Neural progenitor cell (in vitro differentiated cells): ENCODE data around the gene BCL10. TPM values are rescaled to one million over a fixed set of nuclear protein-coding genes. Genes with fewer than 3 reads are reported as not detected.

Experiments used
- DNase-seq: peaks from one replicate; pipeline ENCODE4 v3.0.0-alpha.2; 2016; ENCODE audit warnings: low spot score
- H2AFZ ChIP-seq: fragments of 200-600 bp; sonication (generic); replicated peaks from 2 replicates; pipeline ENCODE4 v1.6.1; 2016; ENCODE audit warnings: antibody characterized with exemption
- H3F3A ChIP-seq: fragments of 200-600 bp; sonication (generic); 2 replicates; pipeline ENCODE4 v1.6.1; 2016; ENCODE audit warnings: antibody characterized with exemption, low read depth
- H3K27ac ChIP-seq: fragments of 200-600 bp; sonication (generic); 2 replicates; pipeline ENCODE4 v1.5.1; 2016; ENCODE audit warnings: mild to moderate bottlenecking
- H3K27me3 ChIP-seq: fragments of 200-600 bp; sonication (generic); 2 replicates; pipeline ENCODE4 v1.6.1; 2016; ENCODE audit warnings: mild to moderate bottlenecking, moderate library complexity
- H3K36me3 ChIP-seq: fragments of 200-600 bp; sonication (generic); 2 replicates; pipeline ENCODE4 v1.5.1; 2016
- H3K4me1 ChIP-seq: fragments of 200-600 bp; sonication (generic); 2 replicates; pipeline ENCODE4 v1.6.1; 2016; ENCODE audit warnings: mixed run types
- H3K4me2 ChIP-seq: fragments of 200-600 bp; sonication (generic); 2 replicates; pipeline ENCODE4 v1.6.1; 2016
- H3K4me3 ChIP-seq: fragments of 200-600 bp; sonication (generic); 2 replicates; pipeline ENCODE4 v1.5.1; 2016
- H3K79me2 ChIP-seq: fragments of 200-600 bp; sonication (generic); 2 replicates; pipeline ENCODE4 v1.6.1; 2016; ENCODE audit warnings: low read depth
- H3K9ac ChIP-seq: fragments of 200-600 bp; sonication (generic); 2 replicates; pipeline ENCODE4 v1.6.1; 2016
- H3K9me3 ChIP-seq: fragments of 200-600 bp; sonication (generic); 2 replicates; pipeline ENCODE4 v1.5.1; 2016; ENCODE audit warnings: low read depth
- H4K20me1 ChIP-seq: fragments of 200-600 bp; sonication (generic); 2 replicates; pipeline ENCODE4 v1.6.1; 2016; ENCODE audit warnings: low read depth
- H3K27ac Mint-ChIP-seq: 3 replicates; pipeline ENCODE4 v1.8.0; 2021; ENCODE audit warnings: mixed read lengths
- H3K27me3 Mint-ChIP-seq: 2 replicates; pipeline ENCODE4 v1.8.0; 2022; ENCODE audit warnings: low read depth, mild to moderate bottlenecking, inconsistent platforms, moderate library complexity, mixed read lengths; ENCODE audit not compliant: insufficient read depth
- H3K36me3 Mint-ChIP-seq: 3 replicates; pipeline ENCODE4 v1.8.0; 2021; ENCODE audit warnings: mixed read lengths
- H3K4me1 Mint-ChIP-seq: 3 replicates; pipeline ENCODE4 v1.8.0; 2021; ENCODE audit warnings: mixed read lengths
- H3K4me3 Mint-ChIP-seq: 3 replicates; pipeline ENCODE4 v1.8.0; 2021; ENCODE audit warnings: mild to moderate bottlenecking, moderate library complexity, mixed read lengths
- H3K9me3 Mint-ChIP-seq: 3 replicates; pipeline ENCODE4 v1.8.0; 2020; ENCODE audit warnings: mixed read lengths
- EZH2 ChIP-seq: fragments of 200-600 bp; sonication (generic); IDR thresholded peaks from 2 replicates; pipeline ENCODE4 v1.6.1; 2017; ENCODE audit warnings: antibody characterized with exemption, mild to moderate bottlenecking, moderate library complexity
- EZH2phosphoT487 ChIP-seq: fragments of 200-600 bp; sonication (generic); IDR thresholded peaks from 2 replicates; pipeline ENCODE4 v1.6.1; 2017; ENCODE audit warnings: antibody characterized with exemption
- total RNA-seq: library from RNA; depleted of rRNA; stranded (reverse); fragments of >200 nt; gene quantifications from 2 replicates; pipeline ENCODE4 v1.2.3, GENCODE V29; 2015; ENCODE audit warnings: low replicate concordance
- TF ChIP-seq, protein P1 (sequence below): fragments of 200-600 bp; sonication (generic); IDR thresholded peaks from 2 replicates; pipeline ENCODE4 v1.5.1; 2017; ENCODE audit warnings: antibody characterized with exemption, mild to moderate bottlenecking

Gene BCL10
- total RNA-seq, 1 donor from 2014 or later: 28.2 TPM

DNA sequence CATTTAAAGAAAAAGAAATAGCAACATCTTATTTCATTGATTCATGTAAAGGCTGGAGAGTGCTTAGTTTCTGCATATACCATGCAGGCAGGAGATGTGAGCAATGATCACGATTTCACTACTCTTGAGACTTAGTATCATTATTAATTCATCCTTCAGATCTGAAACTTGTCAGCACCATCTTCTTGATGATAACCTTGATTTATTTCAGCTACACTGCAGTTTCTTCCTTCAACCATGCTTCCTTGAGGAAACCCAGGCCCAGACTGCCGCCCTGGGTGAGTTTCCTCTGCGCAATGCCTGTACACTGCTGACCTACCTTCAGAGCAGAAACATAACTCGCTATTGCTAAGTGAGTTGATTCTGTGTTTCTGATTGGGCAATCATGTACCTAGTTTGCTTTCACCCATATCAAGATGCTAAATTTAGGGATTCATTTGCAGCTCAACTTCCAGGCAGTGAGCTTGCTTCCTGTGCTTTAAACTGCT is 13.5 kb upstream of the BCL10 start:
- Histone ChIP-seq H4K20me1 (no peaks in the 10 kb centered on the region), H3K9me3 (no peaks in the 10 kb centered on the region), H3K27ac (no peak overlapping the region), H3K36me3 (no peaks in the 10 kb centered on the region), H3K9ac (no peak overlapping the region), H3K27me3 (no peaks in the 10 kb centered on the region), H3K79me2 (no peaks in the 10 kb centered on the region), H3K4me3 (no peak overlapping the region), H2AFZ (no peak overlapping the region), H3K4me2 (no peak overlapping the region), H3K4me1 (no peaks in the 10 kb centered on the region), H3F3A (no peaks in the 10 kb centered on the region)
- DNase-seq: no peak
- no peak for TF ChIP-seq EZH2phosphoT487
- TF ChIP-seq, protein P1, sequence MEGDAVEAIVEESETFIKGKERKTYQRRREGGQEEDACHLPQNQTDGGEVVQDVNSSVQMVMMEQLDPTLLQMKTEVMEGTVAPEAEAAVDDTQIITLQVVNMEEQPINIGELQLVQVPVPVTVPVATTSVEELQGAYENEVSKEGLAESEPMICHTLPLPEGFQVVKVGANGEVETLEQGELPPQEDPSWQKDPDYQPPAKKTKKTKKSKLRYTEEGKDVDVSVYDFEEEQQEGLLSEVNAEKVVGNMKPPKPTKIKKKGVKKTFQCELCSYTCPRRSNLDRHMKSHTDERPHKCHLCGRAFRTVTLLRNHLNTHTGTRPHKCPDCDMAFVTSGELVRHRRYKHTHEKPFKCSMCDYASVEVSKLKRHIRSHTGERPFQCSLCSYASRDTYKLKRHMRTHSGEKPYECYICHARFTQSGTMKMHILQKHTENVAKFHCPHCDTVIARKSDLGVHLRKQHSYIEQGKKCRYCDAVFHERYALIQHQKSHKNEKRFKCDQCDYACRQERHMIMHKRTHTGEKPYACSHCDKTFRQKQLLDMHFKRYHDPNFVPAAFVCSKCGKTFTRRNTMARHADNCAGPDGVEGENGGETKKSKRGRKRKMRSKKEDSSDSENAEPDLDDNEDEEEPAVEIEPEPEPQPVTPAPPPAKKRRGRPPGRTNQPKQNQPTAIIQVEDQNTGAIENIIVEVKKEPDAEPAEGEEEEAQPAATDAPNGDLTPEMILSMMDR: no peak
- no peak for TF ChIP-seq EZH2
- Mint-ChIP-seq H3K27ac (no peak overlapping the region), H3K4me3 (no peak overlapping the region), H3K4me1 (no peaks in the 10 kb centered on the region), H3K36me3 (no peaks in the 10 kb centered on the region), H3K9me3 (no peaks in the 10 kb centered on the region), H3K27me3 (peaks cover 3% of the 10 kb centered on the region)

DNA sequence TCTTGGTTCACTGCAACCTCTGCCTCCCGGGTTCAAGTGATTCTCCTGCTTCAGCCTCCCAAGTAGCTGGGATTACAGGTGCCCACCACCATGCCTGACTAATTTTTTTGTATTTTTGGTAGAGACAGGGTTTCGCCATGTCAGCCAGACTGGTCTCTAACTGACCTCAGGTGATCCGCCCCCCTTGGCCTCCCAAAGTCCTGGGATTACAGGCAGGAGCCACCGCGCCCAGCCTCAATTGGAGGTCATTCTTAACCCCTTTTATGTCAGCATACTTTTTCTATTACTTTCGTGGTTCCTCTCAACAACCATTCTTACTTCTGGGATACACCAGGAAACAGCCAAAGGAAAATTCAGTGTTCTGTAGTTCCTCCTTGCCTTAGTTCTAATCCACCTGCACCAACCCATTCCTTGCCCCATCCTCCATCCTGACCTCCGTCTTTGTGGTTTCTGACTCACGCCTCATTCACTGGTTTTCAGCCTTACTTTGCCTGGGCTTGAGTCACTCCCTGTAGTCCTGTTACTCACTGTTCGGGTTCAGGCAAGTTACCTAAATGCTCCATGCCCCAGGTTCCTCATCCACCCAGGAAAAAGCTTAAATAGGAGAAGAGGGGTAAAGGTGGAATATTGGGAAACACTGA is 12.9 kb upstream of the BCL10 start:
- H3K27ac ChIP-seq: no peak overlapping the region
- H3K27me3 ChIP-seq: no peaks in the 10 kb centered on the region
- H3F3A ChIP-seq: no peaks in the 10 kb centered on the region
- TF ChIP-seq EZH2phosphoT487 (no peak), EZH2 (no peak)
- TF ChIP-seq, protein P1: no peak
- H3K27me3 Mint-ChIP-seq: peaks cover 3% of the 10 kb centered on the region
- H3K9me3 ChIP-seq: no peaks in the 10 kb centered on the region
- no peaks in the 10 kb centered on the region for H3K79me2 ChIP-seq
- no peak overlapping the region for H3K4me3 ChIP-seq
- H3K9me3 Mint-ChIP-seq: no peaks in the 10 kb centered on the region
- H3K27ac Mint-ChIP-seq: no peak overlapping the region
- DNase-seq: no peak
- no peaks in the 10 kb centered on the region for H3K36me3 ChIP-seq
- H3K4me1 Mint-ChIP-seq: no peaks in the 10 kb centered on the region
- H3K4me2 ChIP-seq: no peak overlapping the region
- no peak overlapping the region for H3K4me3 Mint-ChIP-seq
- H3K36me3 Mint-ChIP-seq: no peaks in the 10 kb centered on the region
- no peaks in the 10 kb centered on the region for H3K4me1 ChIP-seq
- no peaks in the 10 kb centered on the region for H4K20me1 ChIP-seq
- no peak overlapping the region for H2AFZ ChIP-seq
- no peak overlapping the region for H3K9ac ChIP-seq

DNA sequence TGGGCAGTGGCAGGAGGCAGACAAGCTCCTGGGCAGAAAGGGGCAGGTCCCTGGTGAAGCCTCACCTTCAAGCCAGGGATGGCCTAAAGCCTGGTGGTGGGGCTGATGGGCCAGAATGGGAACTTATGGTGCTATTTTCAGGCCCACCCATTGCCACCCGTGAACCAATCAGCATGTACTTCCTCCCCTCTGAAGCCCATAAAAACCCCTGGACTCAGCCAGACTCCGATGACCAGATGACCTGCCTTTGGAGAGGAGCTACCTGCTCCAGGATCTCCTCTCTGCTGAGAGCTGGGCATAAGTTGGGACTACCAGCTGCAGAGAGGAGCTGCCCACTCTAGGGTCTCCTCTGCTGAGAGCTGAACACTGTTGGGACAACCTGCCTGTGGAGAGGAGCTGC is 7.8 kb upstream of the BCL10 start:
- Mint-ChIP-seq H3K4me1 (no peaks in the 10 kb centered on the region), H3K27ac (no peak overlapping the region), H3K27me3 (peaks cover 5% of the 10 kb centered on the region), H3K4me3 (no peak overlapping the region), H3K9me3 (no peaks in the 10 kb centered on the region), H3K36me3 (no peaks in the 10 kb centered on the region)
- Histone ChIP-seq H3F3A (no peaks in the 10 kb centered on the region), H3K36me3 (no peaks in the 10 kb centered on the region), H3K27me3 (no peaks in the 10 kb centered on the region), H4K20me1 (no peaks in the 10 kb centered on the region), H3K4me2 (no peak overlapping the region), H3K9me3 (no peaks in the 10 kb centered on the region), H3K4me3 (no peak overlapping the region), H2AFZ (no peak overlapping the region), H3K9ac (no peak overlapping the region), H3K4me1 (no peaks in the 10 kb centered on the region), H3K27ac (no peak overlapping the region), H3K79me2 (no peaks in the 10 kb centered on the region)
- TF ChIP-seq EZH2phosphoT487 (no peak), EZH2 (no peak)
- TF ChIP-seq, protein P1: no peak
- DNase-seq: no peak
